Measurements from ENCODE around the gene CRIP2.

CRIP2 gene

GRCh38 chr14:105445901-105446845, 28.4 kb upstream of the CRIP2 start:
- no peak for DNase-seq
- H3K27ac ChIP-seq: no peak overlapping the region
- peaks cover 26% of the 10 kb centered on the region for H3K36me3 ChIP-seq

GRCh38 chr14:105446971-105447370, 27.6 kb upstream of the CRIP2 start:
- Histone ChIP-seq H3K4me3 (ENCODE audit: low read depth, low read length) (no peak overlapping the region), H3K9me3 (ENCODE audit: severe bottlenecking) (no peaks in the 10 kb centered on the region), H3K27ac (no peak overlapping the region), H3K27me3 (ENCODE audit: insufficient read depth, low read depth, severe bottlenecking) (no peaks in the 10 kb centered on the region), H3K36me3 (peaks cover 30% of the 10 kb centered on the region)
- TF ChIP-seq CTCF (IDR thresholded peaks at IDR 0.05; ENCODE audit: low read depth, low read length): no peak
- DNase-seq: no peak

More at GRCh38 chr14:105445901-105446845, 28.4 kb upstream of the CRIP2 start:
- Histone ChIP-seq H3K9me3 (ENCODE audit: severe bottlenecking) (no peaks in the 10 kb centered on the region), H3K27me3 (ENCODE audit: insufficient read depth, low read depth, severe bottlenecking) (no peaks in the 10 kb centered on the region), H3K4me3 (ENCODE audit: low read depth, low read length) (no peak overlapping the region)
- no peak for TF ChIP-seq CTCF (IDR thresholded peaks at IDR 0.05; ENCODE audit: low read depth, low read length)

GRCh38 chr14:105447651-105448640, 26.7 kb upstream of the CRIP2 start:
- no peak for DNase-seq
- H3K36me3 ChIP-seq: peaks cover 38% of the 10 kb centered on the region
- peak overlapping the region; percentile 63 for H3K27ac ChIP-seq
- no peak for TF ChIP-seq CTCF (IDR thresholded peaks at IDR 0.05; ENCODE audit: low read depth, low read length)
- H3K9me3 ChIP-seq (ENCODE audit: severe bottlenecking): no peaks in the 10 kb centered on the region
- no peaks in the 10 kb centered on the region for H3K27me3 ChIP-seq (ENCODE audit: insufficient read depth, low read depth, severe bottlenecking)
- no peak overlapping the region for H3K4me3 ChIP-seq (ENCODE audit: low read depth, low read length)

- H3K4me3 ChIP-seq (ENCODE audit: low read depth, low read length): no peak overlapping the region
- H3K27me3 ChIP-seq (ENCODE audit: insufficient read depth, low read depth, severe bottlenecking): no peaks in the 10 kb centered on the region
- H3K27ac ChIP-seq: peak overlapping the region; percentile 63
- peaks cover 40% of the 10 kb centered on the region for H3K36me3 ChIP-seq
- peak; percentile 83 for DNase-seq
- H3K9me3 ChIP-seq (ENCODE audit: severe bottlenecking): no peaks in the 10 kb centered on the region
- TF ChIP-seq CTCF (IDR thresholded peaks at IDR 0.05; ENCODE audit: low read depth, low read length): peak; percentile 91
Observed at GRCh38 chr14:105448706-105449111, 25.9 kb upstream of the CRIP2 start.

GRCh38 chr14:105449276-105450122, 25.1 kb upstream of the CRIP2 start:
- H3K27me3 ChIP-seq (ENCODE audit: insufficient read depth, low read depth, severe bottlenecking): no peaks in the 10 kb centered on the region
- 0 out of 2 replicates have a peak overlapping the region, but pooled peaks have one; percentile 1 for H3K27ac ChIP-seq
- H3K36me3 ChIP-seq: peaks cover 48% of the 10 kb centered on the region
- no peaks in the 10 kb centered on the region for H3K9me3 ChIP-seq (ENCODE audit: severe bottlenecking)
- no peak for DNase-seq
- TF ChIP-seq CTCF (IDR thresholded peaks at IDR 0.05; ENCODE audit: low read depth, low read length): no peak
- no peak overlapping the region for H3K4me3 ChIP-seq (ENCODE audit: low read depth, low read length)

Measured in WERI-Rb-1 (cell line).